Mesenchymal stem cell (in vitro differentiated cells and primary cell): ENCODE data around the gene LRSAM1.

Experiments used
- DNase-seq: peaks from one replicate; pipeline ENCODE4 v3.0.0-alpha.2; 2013
- H2AFZ ChIP-seq: one replicate; pipeline ENCODE4 v1.6.1; 2013; ENCODE audit warnings: low read depth, mild to moderate bottlenecking, control low read depth, inconsistent platforms, low read length, moderate library complexity
- H2AK5ac ChIP-seq: 2 replicates; pipeline ENCODE4 v1.6.1; 2013; ENCODE audit warnings: low read length, moderate library complexity, mild to moderate bottlenecking, inconsistent platforms; ENCODE audit not compliant: severe bottlenecking
- H2BK120ac ChIP-seq: one replicate; pipeline ENCODE4 v1.6.1; 2013; ENCODE audit warnings: low read depth, mild to moderate bottlenecking, inconsistent platforms, low read length, moderate library complexity
- H2BK12ac ChIP-seq, 2 experiments: one replicate each; pipeline ENCODE4 v1.6.1; 2013; ENCODE audit warnings: inconsistent platforms in 2 of 2, low read length in 2 of 2, mild to moderate bottlenecking in 2 of 2, moderate library complexity in 2 of 2, control low read depth in 1 of 2
- H2BK15ac ChIP-seq: one replicate; pipeline ENCODE4 v1.6.1; 2013; ENCODE audit warnings: mild to moderate bottlenecking, low read depth, inconsistent platforms; ENCODE audit not compliant: poor library complexity, severe bottlenecking
- H2BK5ac ChIP-seq: 2 replicates; pipeline ENCODE4 v1.6.1; 2013; ENCODE audit warnings: low read depth, mild to moderate bottlenecking, low read length, control low read depth, inconsistent platforms; ENCODE audit not compliant: poor library complexity, severe bottlenecking
- H3K14ac ChIP-seq, 2 experiments: one replicate each; pipeline ENCODE4 v1.6.1; 2013; ENCODE audit warnings: inconsistent platforms in 2 of 2, low read length in 2 of 2, control low read depth in 1 of 2, mild to moderate bottlenecking in 1 of 2, moderate library complexity in 1 of 2
- H3K18ac ChIP-seq, 2 experiments: one replicate each; pipeline ENCODE4 v1.6.1; 2013; ENCODE audit warnings: inconsistent platforms in 2 of 2, low read length in 2 of 2, control low read depth in 1 of 2, low read depth in 1 of 2, mild to moderate bottlenecking in 1 of 2
- H3K23ac ChIP-seq, 2 experiments: one replicate each; pipeline ENCODE4 v1.6.1; 2013; ENCODE audit warnings: inconsistent platforms in 2 of 2, low read length in 2 of 2, mild to moderate bottlenecking in 2 of 2, moderate library complexity in 2 of 2, control low read depth in 1 of 2
- H3K27ac ChIP-seq: 2 replicates; pipeline ENCODE4 v1.5.1; 2013; ENCODE audit warnings: mild to moderate bottlenecking, moderate library complexity, low read length, control low read depth, inconsistent platforms; ENCODE audit not compliant: poor library complexity, severe bottlenecking
- H3K27me3 ChIP-seq, 2 experiments: 2 replicates each; pipeline versions ENCODE4 v1.6.1 to v1.7.0; 2013; ENCODE audit warnings: low read length in 2 of 2, mild to moderate bottlenecking in 2 of 2, moderate library complexity in 2 of 2, control low read depth in 1 of 2, inconsistent platforms in 1 of 2; ENCODE audit not compliant: control insufficient read depth in 1 of 2, insufficient read depth in 1 of 2
- H3K36me3 ChIP-seq, 2 experiments: 2 replicates each; pipeline versions ENCODE4 v1.6.1 to v1.7.0; 2013; ENCODE audit warnings: low read length in 2 of 2, control low read depth in 1 of 2, inconsistent platforms in 1 of 2, low read depth in 1 of 2, mild to moderate bottlenecking in 1 of 2; ENCODE audit not compliant: insufficient read depth in 2 of 2, control insufficient read depth in 1 of 2
- H3K4ac ChIP-seq, 2 experiments: one replicate each; pipeline ENCODE4 v1.6.1; 2013; ENCODE audit warnings: inconsistent platforms in 2 of 2, low read length in 2 of 2, mild to moderate bottlenecking in 2 of 2, moderate library complexity in 2 of 2, control low read depth in 1 of 2, low read depth in 1 of 2
- H3K4me1 ChIP-seq: 2 replicates; pipeline ENCODE4 v1.6.1; 2013; ENCODE audit warnings: low read depth, low read length, control low read depth; ENCODE audit not compliant: control insufficient read depth, insufficient read depth
- H3K4me2 ChIP-seq: 2 replicates; pipeline ENCODE4 v1.6.1; 2013; ENCODE audit warnings: low read length, mild to moderate bottlenecking, inconsistent platforms; ENCODE audit not compliant: poor library complexity, severe bottlenecking
- H3K4me3 ChIP-seq, 2 experiments: 2 replicates each; pipeline versions ENCODE4 v1.5.1 to v1.7.0; 2013; ENCODE audit warnings: low read length in 2 of 2, mild to moderate bottlenecking in 2 of 2, control low read depth in 1 of 2, low read depth in 1 of 2; ENCODE audit not compliant: insufficient read depth in 1 of 2
- H3K79me1 ChIP-seq: replicated peaks from 2 replicates; pipeline ENCODE4 v1.6.1; 2013; ENCODE audit warnings: mild to moderate bottlenecking, control low read depth, low read length, inconsistent platforms; ENCODE audit not compliant: poor library complexity, severe bottlenecking
- H3K9ac ChIP-seq: 2 replicates; pipeline ENCODE4 v1.7.0; 2013; ENCODE audit warnings: mild to moderate bottlenecking, low read length, moderate library complexity
- H3K9me3 ChIP-seq: 2 replicates; pipeline ENCODE4 v1.7.0; 2013; ENCODE audit warnings: mild to moderate bottlenecking, low read length; ENCODE audit not compliant: control insufficient read depth
- H4K8ac ChIP-seq: one replicate; pipeline ENCODE4 v1.6.1; 2013; ENCODE audit warnings: inconsistent platforms, mild to moderate bottlenecking, low read length, moderate library complexity
- H4K91ac ChIP-seq: one replicate; pipeline ENCODE4 v1.6.1; 2013; ENCODE audit warnings: mild to moderate bottlenecking, low read length, inconsistent platforms
- WGBS: methylation state at CpG from one replicate; pipeline ENCODE4 v1.1.7; 2013; ENCODE audit warnings: mixed read lengths; 5-methylcytosine and 5-hydroxymethylcytosine counted together

LRSAM1 gene

DNA sequence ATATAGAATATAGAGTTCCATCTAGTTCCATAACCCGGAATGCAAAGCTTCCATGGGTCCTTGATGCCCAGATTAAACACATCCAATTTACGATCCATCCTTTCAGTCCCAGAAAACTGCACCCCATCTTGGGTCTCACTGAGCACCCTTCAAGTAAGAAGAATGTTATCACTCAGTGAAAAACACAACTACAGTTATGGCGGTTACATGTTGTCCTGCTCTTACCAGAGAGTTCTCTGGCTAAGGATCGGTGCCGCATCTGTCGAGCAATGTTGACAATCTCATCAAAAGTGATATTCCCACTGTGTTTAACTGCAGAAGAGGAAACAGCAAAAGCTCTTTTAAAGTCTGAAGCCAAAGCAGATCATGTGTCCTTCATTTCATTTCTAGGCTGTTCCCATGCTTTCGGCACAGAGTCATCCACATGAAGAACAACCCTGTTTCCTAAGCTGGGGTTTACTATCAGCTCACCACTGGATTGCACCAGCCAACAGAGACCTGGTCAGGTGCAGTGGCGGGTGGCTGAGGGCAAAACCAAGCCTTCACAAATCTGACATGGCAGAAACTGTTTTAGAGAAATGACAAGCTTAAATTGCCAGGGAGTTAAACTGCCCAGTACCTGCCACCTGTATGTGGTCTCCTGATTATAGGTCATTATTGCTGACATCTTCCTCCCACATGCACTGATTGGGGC is 3.1 kb upstream of the LRSAM1 start:
- H3K14ac ChIP-seq, result no peak overlapping the region
- no peak overlapping the region for H2BK5ac ChIP-seq
- H3K79me1 ChIP-seq, result peaks cover 5% of the 10 kb centered on the region
- H2BK120ac ChIP-seq, result no peak overlapping the region
- no peak overlapping the region for H4K8ac ChIP-seq
- H2AFZ ChIP-seq, result no peak overlapping the region
- H3K4me2 ChIP-seq, result peak overlapping the region; percentile 78
- H3K23ac ChIP-seq, result no peak overlapping the region
- H3K27me3 ChIP-seq, result no peaks in the 10 kb centered on the region
- no peak overlapping the region for H4K91ac ChIP-seq
- no peak overlapping the region for H2AK5ac ChIP-seq
- H3K36me3 ChIP-seq, result peaks cover 55 to 67% of the 10 kb centered on the region in 2 experiments
- peak overlapping the region; percentile 97 for H3K9ac ChIP-seq
- no peak overlapping the region for H3K4ac ChIP-seq
- 95% methylated on average over 8 of the region's 8 CpGs for WGBS
- no peak overlapping the region for H2BK12ac ChIP-seq
- H3K4me3 ChIP-seq, result peak overlapping the region; percentile 27 to 94
- DNase-seq, result no peak
- H2BK15ac ChIP-seq, result no peak overlapping the region
- H3K18ac ChIP-seq, result no peak overlapping the region
- H3K4me1 ChIP-seq, result peaks cover 14% of the 10 kb centered on the region
- peak overlapping the region; percentile 36 for H3K27ac ChIP-seq
- H3K9me3 ChIP-seq, result peaks cover 15% of the 10 kb centered on the region

- no peak overlapping the region for H2BK5ac ChIP-seq
- H3K18ac ChIP-seq, result no peak overlapping the region
- peak overlapping the region; percentile 40 to 94 for H3K4me3 ChIP-seq
- H3K36me3 ChIP-seq, result peaks cover 61 to 63% of the 10 kb centered on the region in 2 experiments
- WGBS, result 57% methylated on average over 5 of the region's 5 CpGs
- no peaks in the 10 kb centered on the region for H3K27me3 ChIP-seq
- peaks cover 13% of the 10 kb centered on the region for H3K79me1 ChIP-seq
- no peak overlapping the region for H2AK5ac ChIP-seq
- no peak overlapping the region for H2AFZ ChIP-seq
- peak overlapping the region; percentile 11 for H3K27ac ChIP-seq
- H3K4ac ChIP-seq, result no peak overlapping the region
- DNase-seq, result no peak
- no peak overlapping the region for H2BK15ac ChIP-seq
- peak overlapping the region in 1 of 2 experiments; percentile 41 for H3K23ac ChIP-seq
- peaks cover 14% of the 10 kb centered on the region for H3K4me1 ChIP-seq
- H4K91ac ChIP-seq, result no peak overlapping the region
- peaks cover 8% of the 10 kb centered on the region for H3K9me3 ChIP-seq
- H2BK12ac ChIP-seq, result no peak overlapping the region
- H2BK120ac ChIP-seq, result no peak overlapping the region
- H3K9ac ChIP-seq, result peak overlapping the region; percentile 97
- H3K4me2 ChIP-seq, result peak overlapping the region; percentile 78
- no peak overlapping the region for H3K14ac ChIP-seq
- no peak overlapping the region for H4K8ac ChIP-seq
These were observed 1.9 kb upstream of the LRSAM1 start for GRCh38 chr9:127449332-127449966.

DNA sequence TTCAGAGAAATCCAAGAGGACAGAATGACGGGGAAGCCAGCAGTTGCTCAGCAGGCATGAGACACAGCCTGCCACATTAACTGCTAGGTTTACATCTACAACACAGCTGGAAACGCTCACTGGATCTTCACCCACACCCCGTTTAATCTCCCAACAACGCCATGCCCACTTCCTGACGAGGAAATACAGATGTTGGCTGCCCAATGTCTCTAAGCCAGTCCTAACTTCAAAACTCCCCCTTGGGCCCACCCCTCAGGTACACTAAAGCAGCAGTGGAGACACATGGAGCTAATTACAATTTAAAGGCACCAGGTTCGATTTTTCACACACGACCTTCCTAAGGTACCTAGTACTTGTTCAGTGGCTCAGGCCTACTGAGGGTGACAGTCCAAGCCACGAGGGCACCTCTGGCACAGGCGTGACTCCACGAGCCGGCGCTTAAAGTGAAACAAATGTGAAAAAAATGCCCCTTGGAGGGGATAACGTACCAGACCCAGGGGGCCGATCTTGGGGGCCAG is 1.0 kb upstream of the LRSAM1 start:
- no peak overlapping the region for H2BK12ac ChIP-seq
- peak overlapping the region; percentile 78 for H3K4me2 ChIP-seq
- no peak overlapping the region for H4K91ac ChIP-seq
- H3K18ac ChIP-seq, result peak overlapping the region; percentile 10 to 86
- H3K4me1 ChIP-seq, result peaks cover 14% of the 10 kb centered on the region
- peaks cover 58 to 62% of the 10 kb centered on the region in 2 experiments for H3K36me3 ChIP-seq
- peak overlapping the region; percentile 85 to 94 for H3K4me3 ChIP-seq
- under 1% methylated on average over 14 of the region's 14 CpGs for WGBS
- H3K4ac ChIP-seq, result no peak overlapping the region
- H3K9me3 ChIP-seq, result no peaks in the 10 kb centered on the region
- no peak overlapping the region for H4K8ac ChIP-seq
- no peak overlapping the region for H2AK5ac ChIP-seq
- peak overlapping the region in 1 of 2 experiments; percentile 46 for H3K23ac ChIP-seq
- no peak overlapping the region for H2AFZ ChIP-seq
- H2BK120ac ChIP-seq, result no peak overlapping the region
- peak overlapping the region; percentile 97 for H3K9ac ChIP-seq
- H3K27me3 ChIP-seq, result no peaks in the 10 kb centered on the region
- DNase-seq, result peak; percentile 63
- H3K27ac ChIP-seq, result peak overlapping the region; percentile 82
- H2BK15ac ChIP-seq, result no peak overlapping the region
- H2BK5ac ChIP-seq, result no peak overlapping the region
- H3K79me1 ChIP-seq, result peaks cover 15% of the 10 kb centered on the region
- H3K14ac ChIP-seq, result peak overlapping the region in 1 of 2 experiments; percentile 29

GRCh38 chr9:127451608-127451857 is 223 bp downstream of the LRSAM1 start:
- DNase-seq, result no peak
- no peaks in the 10 kb centered on the region for H3K9me3 ChIP-seq
- no peak overlapping the region for H2BK12ac ChIP-seq
- peak overlapping the region in 1 of 2 experiments; percentile 21 for H3K14ac ChIP-seq
- peaks cover 15% of the 10 kb centered on the region for H3K79me1 ChIP-seq
- H3K4me3 ChIP-seq, result peak overlapping the region; percentile 76 to 94
- no peak overlapping the region for H4K8ac ChIP-seq
- peaks cover 14% of the 10 kb centered on the region for H3K4me1 ChIP-seq
- peak overlapping the region; percentile 46 for H2BK5ac ChIP-seq
- H3K4me2 ChIP-seq, result peak overlapping the region; percentile 87
- peak overlapping the region; percentile 40 to 67 for H3K18ac ChIP-seq
- H3K23ac ChIP-seq, result peak overlapping the region in 1 of 2 experiments; percentile 47
- peak overlapping the region; percentile 97 for H3K9ac ChIP-seq
- H3K27me3 ChIP-seq, result no peaks in the 10 kb centered on the region
- peaks cover 51 to 57% of the 10 kb centered on the region in 2 experiments for H3K36me3 ChIP-seq
- peak overlapping the region; percentile 27 for H2BK120ac ChIP-seq
- WGBS, result 0% methylated on average over 14 of the region's 14 CpGs
- peak overlapping the region; percentile 46 for H2AFZ ChIP-seq
- peak overlapping the region in 1 of 2 experiments; percentile 85 for H3K4ac ChIP-seq
- peak overlapping the region; percentile 85 for H3K27ac ChIP-seq
- H4K91ac ChIP-seq, result no peak overlapping the region
- no peak overlapping the region for H2BK15ac ChIP-seq
- H2AK5ac ChIP-seq, result no peak overlapping the region
